ENCODE measurements around the gene DHRSX. TPM values are rescaled to one million over a fixed set of nuclear protein-coding genes. Genes with fewer than 3 reads are reported as not detected.

DHRSX gene
- total RNA-seq, 1 donor from 2014 or later = 31.8 TPM

DNA sequence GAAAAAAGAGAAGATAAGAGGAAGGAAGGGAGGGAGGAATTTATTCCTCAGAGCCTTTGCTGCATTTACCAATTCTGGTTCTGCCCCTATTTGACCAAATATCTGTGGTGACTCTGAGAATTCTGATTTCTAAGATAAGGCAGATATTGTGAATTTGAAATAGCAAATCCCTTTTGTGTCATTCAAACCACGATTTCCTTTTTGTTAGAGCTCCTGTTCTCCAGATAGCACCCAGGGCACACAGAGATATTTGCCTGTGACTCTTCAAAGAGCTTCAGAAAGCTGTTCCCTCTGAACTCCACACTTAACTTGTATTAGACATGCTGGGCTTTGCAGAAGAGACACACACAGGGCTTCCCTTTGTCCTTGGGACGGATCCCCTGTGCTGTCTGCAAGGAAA lies 272.2 kb downstream of the DHRSX start:
- Histone ChIP-seq H3K4me2 (no peak overlapping the region), H3K27ac (peak overlapping the region; percentile 20), H3K9ac (no peak overlapping the region), H3K27me3 (no peaks in the 10 kb centered on the region), H3K79me2 (ENCODE audit: low read depth) (no peaks in the 10 kb centered on the region), H3K4me1 (peaks cover 9% of the 10 kb centered on the region), H3K4me3 (no peak overlapping the region), H3K36me3 (no peaks in the 10 kb centered on the region), H3F3A (ENCODE audit: low read depth) (peaks cover 11% of the 10 kb centered on the region), H3K9me3 (ENCODE audit: low read depth) (no peaks in the 10 kb centered on the region), H4K20me1 (ENCODE audit: low read depth) (no peaks in the 10 kb centered on the region), H2AFZ (replicated peaks) (no peak overlapping the region)
- Mint-ChIP-seq H3K27me3 (ENCODE audit: insufficient read depth, low read depth) (peaks cover 3% of the 10 kb centered on the region), H3K27ac (peak overlapping the region; percentile 76), H3K4me3 (no peak overlapping the region), H3K9me3 (peaks cover 25% of the 10 kb centered on the region), H3K36me3 (peaks cover 27% of the 10 kb centered on the region), H3K4me1 (peaks cover 30% of the 10 kb centered on the region)
- DNase-seq (ENCODE audit: low spot score) = no peak
- TF ChIP-seq, protein P1, sequence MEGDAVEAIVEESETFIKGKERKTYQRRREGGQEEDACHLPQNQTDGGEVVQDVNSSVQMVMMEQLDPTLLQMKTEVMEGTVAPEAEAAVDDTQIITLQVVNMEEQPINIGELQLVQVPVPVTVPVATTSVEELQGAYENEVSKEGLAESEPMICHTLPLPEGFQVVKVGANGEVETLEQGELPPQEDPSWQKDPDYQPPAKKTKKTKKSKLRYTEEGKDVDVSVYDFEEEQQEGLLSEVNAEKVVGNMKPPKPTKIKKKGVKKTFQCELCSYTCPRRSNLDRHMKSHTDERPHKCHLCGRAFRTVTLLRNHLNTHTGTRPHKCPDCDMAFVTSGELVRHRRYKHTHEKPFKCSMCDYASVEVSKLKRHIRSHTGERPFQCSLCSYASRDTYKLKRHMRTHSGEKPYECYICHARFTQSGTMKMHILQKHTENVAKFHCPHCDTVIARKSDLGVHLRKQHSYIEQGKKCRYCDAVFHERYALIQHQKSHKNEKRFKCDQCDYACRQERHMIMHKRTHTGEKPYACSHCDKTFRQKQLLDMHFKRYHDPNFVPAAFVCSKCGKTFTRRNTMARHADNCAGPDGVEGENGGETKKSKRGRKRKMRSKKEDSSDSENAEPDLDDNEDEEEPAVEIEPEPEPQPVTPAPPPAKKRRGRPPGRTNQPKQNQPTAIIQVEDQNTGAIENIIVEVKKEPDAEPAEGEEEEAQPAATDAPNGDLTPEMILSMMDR (IDR thresholded peaks at IDR 0.05) = no peak
- TF ChIP-seq EZH2phosphoT487 (IDR thresholded peaks at IDR 0.05) (no peak), EZH2 (IDR thresholded peaks at IDR 0.05) (no peak)

DNA sequence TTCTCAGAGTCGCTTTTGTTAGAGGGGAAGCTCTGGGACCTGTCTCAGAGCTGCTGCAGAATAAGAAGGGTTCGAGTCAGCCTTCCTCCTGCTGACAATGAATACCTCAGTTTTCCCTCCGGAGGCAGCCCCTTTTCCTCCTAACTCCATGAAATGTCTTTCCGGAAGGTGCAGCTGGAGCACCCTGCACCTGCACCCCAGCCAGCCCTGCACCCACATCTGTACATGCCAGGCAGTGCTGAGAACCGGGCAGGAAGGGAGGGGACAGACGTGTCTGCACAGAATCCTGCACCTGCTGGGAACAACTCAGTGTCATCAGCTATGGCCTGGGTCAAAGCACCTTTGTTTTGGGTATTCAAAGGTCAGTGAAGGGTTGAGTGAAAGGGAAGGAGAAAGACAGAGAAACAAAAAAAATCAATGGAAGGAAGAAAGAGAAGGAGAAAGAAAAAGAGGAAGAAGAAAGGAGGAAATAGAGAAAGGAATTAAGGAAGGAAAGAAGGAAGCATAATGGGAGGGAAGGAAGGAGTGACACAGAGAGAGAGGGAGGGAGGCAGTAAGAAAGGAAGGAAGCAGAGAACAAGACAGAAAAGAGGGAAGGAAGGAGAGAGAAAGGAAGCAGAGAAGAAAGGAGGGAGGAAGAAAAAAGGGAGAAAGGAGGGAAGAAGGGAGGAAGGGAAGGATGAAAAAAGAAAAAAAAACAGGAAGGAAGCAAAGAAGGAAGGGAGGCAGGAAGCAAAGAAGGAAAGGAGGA lies 273.7 kb downstream of the DHRSX start:
- H3K9me3 ChIP-seq (ENCODE audit: low read depth) = no peaks in the 10 kb centered on the region
- no peak overlapping the region for H3K9ac ChIP-seq
- H3K36me3 Mint-ChIP-seq = peaks cover 39% of the 10 kb centered on the region
- H4K20me1 ChIP-seq (ENCODE audit: low read depth) = no peaks in the 10 kb centered on the region
- no peak overlapping the region for H3K27ac ChIP-seq
- peaks cover 6% of the 10 kb centered on the region for H3K27me3 Mint-ChIP-seq (ENCODE audit: insufficient read depth, low read depth)
- H3K36me3 ChIP-seq = no peaks in the 10 kb centered on the region
- TF ChIP-seq EZH2 (IDR thresholded peaks at IDR 0.05) (no peak), EZH2phosphoT487 (IDR thresholded peaks at IDR 0.05) (no peak)
- TF ChIP-seq, protein P1 (IDR thresholded peaks at IDR 0.05) = no peak
- H3K27ac Mint-ChIP-seq = peak overlapping the region; percentile 46
- H2AFZ ChIP-seq (replicated peaks) = no peak overlapping the region
- no peaks in the 10 kb centered on the region for H3K4me1 ChIP-seq
- H3K4me1 Mint-ChIP-seq = peaks cover 18% of the 10 kb centered on the region
- no peak for DNase-seq (ENCODE audit: low spot score)
- H3K9me3 Mint-ChIP-seq = peaks cover 39% of the 10 kb centered on the region
- H3K27me3 ChIP-seq = no peaks in the 10 kb centered on the region
- no peak overlapping the region for H3K4me3 Mint-ChIP-seq
- no peak overlapping the region for H3K4me2 ChIP-seq
- no peak overlapping the region for H3K4me3 ChIP-seq
- no peaks in the 10 kb centered on the region for H3K79me2 ChIP-seq (ENCODE audit: low read depth)
- H3F3A ChIP-seq (ENCODE audit: low read depth) = peaks cover 11% of the 10 kb centered on the region

DNA sequence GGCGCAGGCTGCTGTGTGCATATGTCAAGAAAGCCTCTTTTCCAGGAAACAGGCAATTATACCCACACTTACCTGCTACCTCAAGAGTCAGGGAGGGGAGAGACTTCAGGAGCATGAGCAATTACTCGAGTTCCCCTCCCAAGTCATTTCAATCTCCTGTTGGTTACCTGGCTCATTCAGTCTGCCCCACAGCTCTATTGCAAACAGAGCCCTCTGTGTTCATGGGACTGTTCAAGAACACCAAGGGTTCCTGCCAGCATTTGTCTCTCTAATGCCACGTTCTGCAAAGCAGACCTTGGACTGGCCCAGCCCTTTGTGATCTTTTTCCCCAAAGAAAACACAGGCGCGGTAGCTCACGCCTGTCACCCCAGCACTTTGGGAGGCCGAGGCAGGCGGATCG lies 274.6 kb downstream of the DHRSX start:
- Mint-ChIP-seq H3K36me3 (peaks cover 48% of the 10 kb centered on the region), H3K27me3 (ENCODE audit: insufficient read depth, low read depth) (peaks cover 6% of the 10 kb centered on the region), H3K4me1 (peaks cover 16% of the 10 kb centered on the region), H3K9me3 (peaks cover 45% of the 10 kb centered on the region), H3K4me3 (no peak overlapping the region), H3K27ac (peak overlapping the region; percentile 57)
- Histone ChIP-seq H2AFZ (replicated peaks) (no peak overlapping the region), H3F3A (ENCODE audit: low read depth) (peaks cover 11% of the 10 kb centered on the region), H3K27ac (no peak overlapping the region), H3K9ac (no peak overlapping the region), H3K4me1 (no peaks in the 10 kb centered on the region), H3K4me2 (no peak overlapping the region), H4K20me1 (ENCODE audit: low read depth) (no peaks in the 10 kb centered on the region), H3K9me3 (ENCODE audit: low read depth) (no peaks in the 10 kb centered on the region), H3K36me3 (no peaks in the 10 kb centered on the region), H3K27me3 (no peaks in the 10 kb centered on the region), H3K79me2 (ENCODE audit: low read depth) (no peaks in the 10 kb centered on the region), H3K4me3 (no peak overlapping the region)
- DNase-seq (ENCODE audit: low spot score) = no peak
- TF ChIP-seq EZH2 (IDR thresholded peaks at IDR 0.05) = no peak
- no peak for TF ChIP-seq EZH2phosphoT487 (IDR thresholded peaks at IDR 0.05)
- TF ChIP-seq, protein P1 (IDR thresholded peaks at IDR 0.05) = no peak

Data from neural progenitor cell (in vitro differentiated cells).